NCI-H2196 (cell line): ENCODE measurements around the gene PADI3.
"Not testable (repeated sequence)": the region's sequence is repeated elsewhere in the genome, so short reads cannot be mapped to it uniquely, and the experiment has no call there.

Experiments
- DNase-seq: peaks from one replicate; lab custom pipeline; 2025; ENCODE audit not compliant: unreplicated experiment; lab: John Stamatoyannopoulos, UW

The PADI3 gene

GRCh38 chr1:17321857-17322390 lies 73.0 kb downstream of the PADI3 start:
- not testable (repeated sequence) for DNase-seq

- no peak for DNase-seq
Measured at GRCh38 chr1:17328855-17329254, 80.0 kb downstream of the PADI3 start.

- no peak for DNase-seq
Measured at GRCh38 chr1:17329610-17330009, 80.7 kb downstream of the PADI3 start.

GRCh38 chr1:17330856-17331255 lies 82.0 kb downstream of the PADI3 start:
- no peak for DNase-seq

- no peak for DNase-seq
Measured at GRCh38 chr1:17333081-17333480, 84.2 kb downstream of the PADI3 start.
